H9 (cell line): ENCODE results near the gene IRF2. TPM values are rescaled to one million over a fixed set of nuclear protein-coding genes. Genes with fewer than 3 reads are reported as not detected.

Experiments
- DNase-seq: peaks from one replicate; pipeline ENCODE4 v3.0.0-alpha.2; 2017
- H2AFZ ChIP-seq: one replicate; pipeline ENCODE4 v1.6.1; 2013; ENCODE audit warnings: mild to moderate bottlenecking, low read length, control low read depth, moderate library complexity
- H2AK5ac ChIP-seq: 2 replicates; pipeline ENCODE4 v1.6.1; 2013; ENCODE audit warnings: low read length, control low read depth, mixed read lengths; ENCODE audit not compliant: insufficient read length
- H2BK120ac ChIP-seq: one replicate; pipeline ENCODE4 v1.6.1; 2013; ENCODE audit warnings: low read depth, mild to moderate bottlenecking, low read length, control low read depth, inconsistent platforms; ENCODE audit not compliant: poor library complexity, severe bottlenecking
- H2BK12ac ChIP-seq: 2 replicates; pipeline ENCODE4 v1.6.1; 2013; ENCODE audit warnings: low read length, control low read depth, mixed read lengths, low read depth; ENCODE audit not compliant: insufficient read length
- H2BK15ac ChIP-seq: 2 replicates; pipeline ENCODE4 v1.6.1; 2013; ENCODE audit warnings: low read depth, low read length, control low read depth
- H2BK20ac ChIP-seq: one replicate; pipeline ENCODE4 v1.6.1; 2013; ENCODE audit warnings: low read depth, mild to moderate bottlenecking, low read length, control low read depth, inconsistent platforms; ENCODE audit not compliant: poor library complexity, severe bottlenecking
- H2BK5ac ChIP-seq: 2 replicates; pipeline ENCODE4 v1.6.1; 2013; ENCODE audit warnings: low read length, control low read depth, mixed read lengths; ENCODE audit not compliant: insufficient read length
- H3K14ac ChIP-seq: 2 replicates; pipeline ENCODE4 v1.6.1; 2013; ENCODE audit warnings: low read length, control low read depth; ENCODE audit not compliant: insufficient read depth
- H3K18ac ChIP-seq: 2 replicates; pipeline ENCODE4 v1.6.1; 2013; ENCODE audit warnings: low read depth, mild to moderate bottlenecking, mixed read lengths, low read length, control low read depth; ENCODE audit not compliant: insufficient read length
- H3K23ac ChIP-seq: 2 replicates; pipeline ENCODE4 v1.6.1; 2013; ENCODE audit warnings: low read length, control low read depth, mixed read lengths, low read depth; ENCODE audit not compliant: insufficient read length
- H3K23me2 ChIP-seq: 2 replicates; pipeline ENCODE4 v1.6.1; 2013; ENCODE audit warnings: low read depth, mild to moderate bottlenecking, mixed read lengths, low read length, control low read depth; ENCODE audit not compliant: insufficient read length, poor library complexity, severe bottlenecking
- H3K27ac ChIP-seq: 2 replicates; pipeline ENCODE4 v1.5.1; 2013; ENCODE audit warnings: low read length, control low read depth, mixed read lengths, low read depth; ENCODE audit not compliant: insufficient read length
- H3K27me3 ChIP-seq: 2 replicates; pipeline ENCODE4 v1.6.1; 2013; ENCODE audit warnings: low read length, control low read depth, inconsistent platforms; ENCODE audit not compliant: insufficient read depth
- H3K4ac ChIP-seq: 2 replicates; pipeline ENCODE4 v1.6.1; 2013; ENCODE audit warnings: low read depth, mild to moderate bottlenecking, control low read depth, inconsistent platforms, low read length, moderate library complexity
- H3K4me1 ChIP-seq: 2 replicates; pipeline ENCODE4 v1.6.1; 2013; ENCODE audit warnings: low read length, control low read depth, inconsistent platforms; ENCODE audit not compliant: insufficient read depth
- H3K4me2 ChIP-seq: 2 replicates; pipeline ENCODE4 v1.6.1; 2013; ENCODE audit warnings: low read length, control low read depth, mixed read lengths; ENCODE audit not compliant: insufficient read length, insufficient read depth
- H3K56ac ChIP-seq: 2 replicates; pipeline ENCODE4 v1.6.1; 2013; ENCODE audit warnings: low read depth, mild to moderate bottlenecking, mixed read lengths, low read length, control low read depth; ENCODE audit not compliant: insufficient read length
- H3K79me1 ChIP-seq: 2 replicates; pipeline ENCODE4 v1.6.1; 2013; ENCODE audit warnings: low read depth, mild to moderate bottlenecking, moderate library complexity, low read length, control low read depth, inconsistent platforms; ENCODE audit not compliant: insufficient read depth, poor library complexity, severe bottlenecking
- H3K79me2 ChIP-seq: 2 replicates; pipeline ENCODE4 v1.6.1; 2013; ENCODE audit warnings: low read length, control low read depth, inconsistent platforms; ENCODE audit not compliant: insufficient read depth
- H3K9ac ChIP-seq: 2 replicates; pipeline ENCODE4 v1.6.1; 2013; ENCODE audit warnings: low read length, control low read depth, mixed read lengths; ENCODE audit not compliant: insufficient read length; ENCODE audit errors: extremely low read depth
- H3K9me3 ChIP-seq: one replicate; pipeline ENCODE4 v1.6.1; 2013; ENCODE audit warnings: low read depth, low read length, inconsistent platforms; ENCODE audit not compliant: control insufficient read depth
- H3T11ph ChIP-seq: one replicate; pipeline ENCODE4 v1.6.1; 2013; ENCODE audit warnings: mild to moderate bottlenecking, low read length, control low read depth, inconsistent platforms
- H4K20me1 ChIP-seq: one replicate; pipeline ENCODE4 v1.6.1; 2013; ENCODE audit not compliant: control insufficient read depth, insufficient read length, insufficient read depth
- H4K5ac ChIP-seq: 2 replicates; pipeline ENCODE4 v1.6.1; 2013; ENCODE audit warnings: low read depth, mild to moderate bottlenecking, mixed read lengths, low read length, control low read depth; ENCODE audit not compliant: insufficient read length
- H4K8ac ChIP-seq: replicated peaks from 2 replicates; pipeline ENCODE4 v1.6.1; 2013; ENCODE audit warnings: low read length, control low read depth, mixed read lengths, low read depth; ENCODE audit not compliant: insufficient read length
- H4K91ac ChIP-seq: 2 replicates; pipeline ENCODE4 v1.6.1; 2013; ENCODE audit warnings: low read depth, mild to moderate bottlenecking, moderate library complexity, mixed read lengths, low read length, control low read depth; ENCODE audit not compliant: insufficient read length
- H3K27ac Mint-ChIP-seq, 3 experiments: 2 replicates in 2 of 3; 3 replicates in 1 of 3; pipeline ENCODE4 v1.8.0; 2020 to 2021; ENCODE audit warnings: mixed read lengths in 3 of 3, mild to moderate bottlenecking in 1 of 3, moderate library complexity in 1 of 3
- H3K27me3 Mint-ChIP-seq: 2 replicates; pipeline ENCODE4 v1.8.0; 2021; ENCODE audit warnings: low read depth, mild to moderate bottlenecking, moderate library complexity, mixed read lengths
- H3K36me3 Mint-ChIP-seq, 3 experiments: 2 replicates in 2 of 3; 3 replicates in 1 of 3; pipeline ENCODE4 v1.8.0; 2020 to 2021; ENCODE audit warnings: low read depth in 3 of 3, mixed read lengths in 3 of 3; ENCODE audit not compliant: insufficient read depth in 1 of 3
- H3K4me1 Mint-ChIP-seq, 2 experiments: 2 replicates each; pipeline ENCODE4 v1.8.0; 2020; ENCODE audit warnings: mixed read lengths in 2 of 2
- H3K4me3 Mint-ChIP-seq, 2 experiments: 2 replicates in 1 of 2; 3 replicates in 1 of 2; pipeline ENCODE4 v1.8.0; 2020 to 2021; ENCODE audit warnings: mild to moderate bottlenecking in 2 of 2, mixed read lengths in 2 of 2, moderate library complexity in 1 of 2
- H3K9me3 Mint-ChIP-seq, 2 experiments: 2 replicates in 1 of 2; 3 replicates in 1 of 2; pipeline ENCODE4 v1.8.0; 2020; ENCODE audit warnings: mild to moderate bottlenecking in 2 of 2, mixed read lengths in 2 of 2, moderate library complexity in 1 of 2
- total RNA-seq: library from RNA; stranded (reverse); gene quantifications from 2 replicates; pipeline ENCODE4 v1.2.1, GENCODE V29; 2021
- TF ChIP-seq, protein P1 (sequence below): fragments of 200-600 bp; sonication (generic); conservative IDR thresholded peaks from 3 replicates; pipeline ENCODE4 v1.8.0; 2021; ENCODE audit warnings: antibody characterized with exemption, mild to moderate bottlenecking

IRF2 gene
- total RNA-seq, 1 experiment from 2014 or later = 13.5 TPM

DNA sequence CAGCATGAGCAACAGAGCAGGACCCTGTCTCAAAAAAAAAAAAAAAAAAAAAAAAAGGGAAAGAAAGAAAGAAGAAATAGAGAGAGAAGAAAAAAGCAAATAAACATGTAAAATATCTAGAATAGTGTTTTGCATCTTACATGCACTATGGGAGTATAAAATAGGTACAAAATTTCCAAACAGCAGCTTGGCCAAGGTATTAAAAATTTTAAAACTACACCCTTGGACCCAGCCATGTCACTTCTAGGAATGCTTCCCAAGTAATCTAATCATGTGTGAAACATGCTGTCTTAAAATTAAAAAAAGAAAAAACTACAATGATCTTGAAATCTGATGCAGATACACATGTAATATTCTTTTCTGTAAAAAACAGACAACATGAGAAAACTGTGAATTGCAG lies 21.6 kb downstream of the IRF2 start:
- H3K23ac ChIP-seq = no peak overlapping the region
- H3K4me3 Mint-ChIP-seq = no peak overlapping the region
- H3K9ac ChIP-seq = no peak overlapping the region
- no peak for DNase-seq
- H2AFZ ChIP-seq = no peak overlapping the region
- H3K4me1 ChIP-seq = peaks cover 29% of the 10 kb centered on the region
- peaks cover 60 to 69% of the 10 kb centered on the region in 2 experiments for H3K4me1 Mint-ChIP-seq
- no peak overlapping the region for H2BK5ac ChIP-seq
- H4K8ac ChIP-seq = no peak overlapping the region
- H4K5ac ChIP-seq = no peak overlapping the region
- H3K9me3 ChIP-seq = no peaks in the 10 kb centered on the region
- no peak overlapping the region for H3K56ac ChIP-seq
- no peak overlapping the region for H3K4ac ChIP-seq
- no peak overlapping the region for H2BK120ac ChIP-seq
- peaks cover 3% of the 10 kb centered on the region for H3K23me2 ChIP-seq
- no peaks in the 10 kb centered on the region for H3K27me3 Mint-ChIP-seq
- H2AK5ac ChIP-seq = no peak overlapping the region
- no peak overlapping the region for H3T11ph ChIP-seq
- no peak overlapping the region for H3K27ac ChIP-seq
- H2BK20ac ChIP-seq = no peak overlapping the region
- H3K27me3 ChIP-seq = no peaks in the 10 kb centered on the region
- TF ChIP-seq, protein P1, sequence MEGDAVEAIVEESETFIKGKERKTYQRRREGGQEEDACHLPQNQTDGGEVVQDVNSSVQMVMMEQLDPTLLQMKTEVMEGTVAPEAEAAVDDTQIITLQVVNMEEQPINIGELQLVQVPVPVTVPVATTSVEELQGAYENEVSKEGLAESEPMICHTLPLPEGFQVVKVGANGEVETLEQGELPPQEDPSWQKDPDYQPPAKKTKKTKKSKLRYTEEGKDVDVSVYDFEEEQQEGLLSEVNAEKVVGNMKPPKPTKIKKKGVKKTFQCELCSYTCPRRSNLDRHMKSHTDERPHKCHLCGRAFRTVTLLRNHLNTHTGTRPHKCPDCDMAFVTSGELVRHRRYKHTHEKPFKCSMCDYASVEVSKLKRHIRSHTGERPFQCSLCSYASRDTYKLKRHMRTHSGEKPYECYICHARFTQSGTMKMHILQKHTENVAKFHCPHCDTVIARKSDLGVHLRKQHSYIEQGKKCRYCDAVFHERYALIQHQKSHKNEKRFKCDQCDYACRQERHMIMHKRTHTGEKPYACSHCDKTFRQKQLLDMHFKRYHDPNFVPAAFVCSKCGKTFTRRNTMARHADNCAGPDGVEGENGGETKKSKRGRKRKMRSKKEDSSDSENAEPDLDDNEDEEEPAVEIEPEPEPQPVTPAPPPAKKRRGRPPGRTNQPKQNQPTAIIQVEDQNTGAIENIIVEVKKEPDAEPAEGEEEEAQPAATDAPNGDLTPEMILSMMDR = no peak
- H3K79me1 ChIP-seq = peaks cover 10% of the 10 kb centered on the region
- no peak overlapping the region for H3K4me2 ChIP-seq
- no peaks in the 10 kb centered on the region for H3K9me3 Mint-ChIP-seq
- H2BK12ac ChIP-seq = no peak overlapping the region
- no peak overlapping the region for H4K91ac ChIP-seq
- H3K36me3 Mint-ChIP-seq = peaks cover 0 to 8% (median 2%) of the 10 kb centered on the region in 3 experiments; a peak in 2 of 7 replicates
- H2BK15ac ChIP-seq = no peak overlapping the region
- H4K20me1 ChIP-seq = no peaks in the 10 kb centered on the region
- no peak overlapping the region for H3K14ac ChIP-seq
- peaks cover 7% of the 10 kb centered on the region; the same call in 1 of the 2 replicates for H3K79me2 ChIP-seq
- H3K27ac Mint-ChIP-seq = no peak overlapping the region
- H3K18ac ChIP-seq = no peak overlapping the region
